Fibroblast of lung (primary cell): ENCODE measurements around the gene PGLYRP4. TPM values are rescaled to one million over a fixed set of nuclear protein-coding genes. Genes with fewer than 3 reads are reported as not detected.

Source experiments
- DNase-seq, 2 donors: peaks; one replicate each; pipeline versions ENCODE4 v3.0.0 to v3.0.0-alpha.2; 2010; ENCODE audit warnings: low read depth in 2 of 2
- H2AFZ ChIP-seq: 2 replicates; pipeline ENCODE4 v1.5.1; 2012; ENCODE audit warnings: low read length, control low read depth, inconsistent platforms
- H3K27ac ChIP-seq: 2 replicates; pipeline ENCODE4 v1.5.1; 2011; ENCODE audit warnings: low read length, control low read depth; ENCODE audit not compliant: insufficient read depth
- H3K27me3 ChIP-seq: 2 replicates; pipeline ENCODE4 v1.5.1; 2011; ENCODE audit warnings: mild to moderate bottlenecking, low read length; ENCODE audit not compliant: control insufficient read depth, insufficient read depth
- H3K36me3 ChIP-seq: 2 replicates; pipeline ENCODE4 v1.5.1; 2011; ENCODE audit warnings: low read length; ENCODE audit not compliant: control insufficient read depth, insufficient read depth
- H3K4me1 ChIP-seq: 2 replicates; pipeline ENCODE4 v1.5.1; 2011; ENCODE audit warnings: low read length; ENCODE audit not compliant: control insufficient read depth, insufficient read depth; ENCODE audit errors: extremely low read depth
- H3K4me2 ChIP-seq: 2 replicates; pipeline ENCODE4 v1.5.1; 2011; ENCODE audit warnings: low read length, control low read depth; ENCODE audit not compliant: insufficient read depth; ENCODE audit errors: extremely low read depth
- H3K4me3 ChIP-seq, 4 experiments: fragments of 200-600 bp in 1 of 4; sonication (generic) in 1 of 4; replicated peaks in 1 of 4; 2 replicates each; pipeline ENCODE4 v1.5.1; 2011 to 2016; ENCODE audit warnings: low read length in 4 of 4, low read depth in 3 of 4, mild to moderate bottlenecking in 3 of 4, control low read depth in 2 of 4, inconsistent platforms in 1 of 4, mixed read lengths in 1 of 4; ENCODE audit not compliant: insufficient read depth in 1 of 4; ENCODE audit errors: control extremely low read depth in 1 of 4
- H3K79me2 ChIP-seq: 2 replicates; pipeline ENCODE4 v1.5.1; 2012; ENCODE audit warnings: mild to moderate bottlenecking, low read length, inconsistent platforms; ENCODE audit not compliant: control insufficient read depth, insufficient read depth
- H3K9ac ChIP-seq: 2 replicates; pipeline ENCODE4 v1.5.1; 2011; ENCODE audit warnings: mild to moderate bottlenecking, low read length, control low read depth; ENCODE audit not compliant: insufficient read depth
- H3K9me3 ChIP-seq: 2 replicates; pipeline ENCODE4 v1.5.1; 2012; ENCODE audit warnings: low read depth, low read length; ENCODE audit not compliant: control insufficient read depth, insufficient read depth
- H4K20me1 ChIP-seq: 2 replicates; pipeline ENCODE4 v1.5.1; 2011; ENCODE audit warnings: low read length; ENCODE audit not compliant: control insufficient read depth, insufficient read depth; ENCODE audit errors: extremely low read depth
- EZH2 ChIP-seq: IDR thresholded peaks from 2 replicates; pipeline ENCODE4 v1.5.1; 2012; ENCODE audit warnings: low read length, control low read depth, mild to moderate bottlenecking; ENCODE audit errors: missing control alignments
- polyA plus RNA-seq, 2 donors: library from polyadenylated mRNA; depleted of rRNA in 1 of 2; stranded (reverse) in 1 of 2; unstranded in 1 of 2; fragments of >200 nt; gene quantifications; 2 replicates each; pipeline ENCODE4 v1.2.1, GENCODE V29; 2011 to 2012; ENCODE audit warnings: missing spikeins in 1 of 2
- total RNA-seq: library from RNA; depleted of rRNA; stranded (reverse); fragments of >200 nt; gene quantifications from 2 replicates; pipeline ENCODE4 v1.2.1, GENCODE V29; 2014
- TF ChIP-seq, protein P1 (sequence below), 2 donors: IDR thresholded peaks in 1 of 2; conservative IDR thresholded peaks in 1 of 2; 1 replicate in 1 of 2; 2 replicates in 1 of 2; pipeline ENCODE4 v1.5.1; 2011 to 2012; ENCODE audit warnings: low read length in 2 of 2, control low read depth in 1 of 2, inconsistent platforms in 1 of 2, low read depth in 1 of 2, mild to moderate bottlenecking in 1 of 2

Gene PGLYRP4
- total and polyA plus RNA-seq, 2 donors (not counting 1 experiment from before 2014, with no cell fraction given), result not detected

DNA sequence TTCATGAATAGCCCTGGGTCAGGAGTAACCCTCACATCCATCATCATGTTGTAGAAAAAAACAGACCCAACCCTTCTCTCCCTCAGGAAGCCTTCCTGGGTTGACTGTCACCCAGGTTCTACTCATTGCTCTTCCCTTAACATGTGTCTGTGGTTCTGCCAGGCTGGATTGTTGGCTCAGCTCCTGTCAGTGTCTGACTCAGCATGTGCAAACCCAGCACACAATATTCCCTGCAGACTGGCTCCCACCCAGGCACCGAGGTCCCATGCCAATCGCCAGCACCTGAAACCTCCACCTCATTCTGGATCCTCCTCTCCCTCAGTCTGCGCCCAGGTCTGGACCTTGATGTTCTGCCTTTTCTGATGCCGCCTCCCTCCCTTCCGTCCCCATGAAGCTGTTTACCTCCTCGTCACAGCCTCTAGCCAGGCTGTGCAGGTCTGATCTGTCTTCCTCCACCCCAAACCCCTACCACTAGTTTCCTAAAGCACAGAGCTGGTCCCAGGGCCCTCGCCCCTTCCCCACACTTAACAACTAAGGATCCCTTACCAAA lies 46.6 kb upstream of the PGLYRP4 start:
- Histone ChIP-seq H2AFZ (no peak overlapping the region), H3K4me3 (no peak overlapping the region), H4K20me1 (no peaks in the 10 kb centered on the region), H3K36me3 (no peaks in the 10 kb centered on the region), H3K27me3 (peaks cover 6% of the 10 kb centered on the region), H3K9me3 (no peaks in the 10 kb centered on the region), H3K27ac (no peak overlapping the region), H3K4me1 (no peaks in the 10 kb centered on the region), H3K79me2 (no peaks in the 10 kb centered on the region), H3K4me2 (no peak overlapping the region), H3K9ac (no peak overlapping the region)
- TF ChIP-seq, protein P1, sequence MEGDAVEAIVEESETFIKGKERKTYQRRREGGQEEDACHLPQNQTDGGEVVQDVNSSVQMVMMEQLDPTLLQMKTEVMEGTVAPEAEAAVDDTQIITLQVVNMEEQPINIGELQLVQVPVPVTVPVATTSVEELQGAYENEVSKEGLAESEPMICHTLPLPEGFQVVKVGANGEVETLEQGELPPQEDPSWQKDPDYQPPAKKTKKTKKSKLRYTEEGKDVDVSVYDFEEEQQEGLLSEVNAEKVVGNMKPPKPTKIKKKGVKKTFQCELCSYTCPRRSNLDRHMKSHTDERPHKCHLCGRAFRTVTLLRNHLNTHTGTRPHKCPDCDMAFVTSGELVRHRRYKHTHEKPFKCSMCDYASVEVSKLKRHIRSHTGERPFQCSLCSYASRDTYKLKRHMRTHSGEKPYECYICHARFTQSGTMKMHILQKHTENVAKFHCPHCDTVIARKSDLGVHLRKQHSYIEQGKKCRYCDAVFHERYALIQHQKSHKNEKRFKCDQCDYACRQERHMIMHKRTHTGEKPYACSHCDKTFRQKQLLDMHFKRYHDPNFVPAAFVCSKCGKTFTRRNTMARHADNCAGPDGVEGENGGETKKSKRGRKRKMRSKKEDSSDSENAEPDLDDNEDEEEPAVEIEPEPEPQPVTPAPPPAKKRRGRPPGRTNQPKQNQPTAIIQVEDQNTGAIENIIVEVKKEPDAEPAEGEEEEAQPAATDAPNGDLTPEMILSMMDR (conservative IDR thresholded peaks at IDR 0.05 in 1 of 2, IDR thresholded peaks at IDR 0.05 in 1 of 2; ENCODE audit: low read depth in 1 of 2, low read length in 2 of 2), result no peak
- TF ChIP-seq EZH2, result no peak
- no peak for DNase-seq

DNA sequence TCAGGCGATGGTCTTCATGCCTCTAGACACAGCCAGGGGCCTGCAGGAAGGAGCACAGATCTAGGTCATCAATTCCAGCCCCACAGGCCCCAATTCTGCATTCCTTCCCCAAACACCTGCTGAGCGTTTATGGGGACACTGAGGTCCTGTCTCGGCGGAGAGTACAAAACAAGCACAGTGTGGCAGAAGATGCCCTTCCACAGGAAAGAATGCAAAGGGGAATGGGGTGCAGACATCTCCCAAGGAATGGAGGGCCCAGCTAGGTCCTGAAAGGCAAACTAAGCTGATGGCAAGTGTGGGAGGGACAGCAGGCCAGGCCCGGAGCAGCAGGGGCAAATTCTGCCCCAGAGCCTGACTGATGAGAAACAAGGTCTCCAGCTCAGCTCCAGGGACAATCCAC lies 45.8 kb upstream of the PGLYRP4 start:
- Histone ChIP-seq H3K4me2 (no peak overlapping the region), H3K9ac (no peak overlapping the region), H3K4me3 (no peak overlapping the region), H3K4me1 (no peaks in the 10 kb centered on the region), H3K36me3 (no peaks in the 10 kb centered on the region), H4K20me1 (no peaks in the 10 kb centered on the region), H3K27ac (no peak overlapping the region), H3K9me3 (no peaks in the 10 kb centered on the region), H2AFZ (no peak overlapping the region), H3K27me3 (peaks cover 6% of the 10 kb centered on the region), H3K79me2 (no peaks in the 10 kb centered on the region)
- no peak for DNase-seq
- no peak for TF ChIP-seq EZH2
- TF ChIP-seq, protein P1 (conservative IDR thresholded peaks at IDR 0.05 in 1 of 2, IDR thresholded peaks at IDR 0.05 in 1 of 2; ENCODE audit: low read depth in 1 of 2, low read length in 2 of 2), result no peak

DNA sequence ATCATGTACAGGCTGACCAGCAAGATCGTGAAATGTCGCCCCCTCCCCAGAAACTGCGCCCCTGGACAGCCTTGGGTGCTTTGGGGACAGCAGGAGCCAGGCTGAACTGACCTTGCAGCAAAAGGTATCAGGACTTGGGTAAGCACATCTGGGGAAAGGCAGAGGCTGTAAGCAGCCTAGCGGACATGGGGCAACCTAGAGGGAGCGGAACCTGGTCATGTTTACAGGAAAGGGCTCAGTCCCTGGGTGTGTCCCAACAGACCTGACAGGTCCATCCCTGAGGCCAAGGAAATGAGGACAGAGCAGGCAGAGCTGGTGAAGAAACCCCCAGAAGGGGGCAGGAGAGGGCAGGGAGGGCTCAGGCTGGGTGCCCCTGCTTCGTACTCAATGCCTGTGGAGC lies 45.3 kb upstream of the PGLYRP4 start:
- no peaks in the 10 kb centered on the region for H3K9me3 ChIP-seq
- no peak overlapping the region for H2AFZ ChIP-seq
- TF ChIP-seq, protein P1 (conservative IDR thresholded peaks at IDR 0.05 in 1 of 2, IDR thresholded peaks at IDR 0.05 in 1 of 2; ENCODE audit: low read depth in 1 of 2, low read length in 2 of 2), result no peak
- H3K4me2 ChIP-seq, result no peak overlapping the region
- H4K20me1 ChIP-seq, result no peaks in the 10 kb centered on the region
- no peak overlapping the region for H3K27ac ChIP-seq
- no peak overlapping the region for H3K9ac ChIP-seq
- DNase-seq, result no peak
- H3K36me3 ChIP-seq, result no peaks in the 10 kb centered on the region
- no peaks in the 10 kb centered on the region for H3K79me2 ChIP-seq
- H3K4me1 ChIP-seq, result no peaks in the 10 kb centered on the region
- H3K4me3 ChIP-seq, result no peak overlapping the region
- H3K27me3 ChIP-seq, result peaks cover 6% of the 10 kb centered on the region
